HG02763 (cell line): ENCODE data around the gene POU2AF2.

ENCODE experiments used
- ATAC-seq: cut with Tn5 transposase; IDR thresholded peaks from one replicate; pipeline ENCODE4 v1.9.1; 2021; ENCODE audit warnings: mild to moderate bottlenecking, moderate library complexity; ENCODE audit not compliant: unreplicated experiment

Gene POU2AF2

DNA sequence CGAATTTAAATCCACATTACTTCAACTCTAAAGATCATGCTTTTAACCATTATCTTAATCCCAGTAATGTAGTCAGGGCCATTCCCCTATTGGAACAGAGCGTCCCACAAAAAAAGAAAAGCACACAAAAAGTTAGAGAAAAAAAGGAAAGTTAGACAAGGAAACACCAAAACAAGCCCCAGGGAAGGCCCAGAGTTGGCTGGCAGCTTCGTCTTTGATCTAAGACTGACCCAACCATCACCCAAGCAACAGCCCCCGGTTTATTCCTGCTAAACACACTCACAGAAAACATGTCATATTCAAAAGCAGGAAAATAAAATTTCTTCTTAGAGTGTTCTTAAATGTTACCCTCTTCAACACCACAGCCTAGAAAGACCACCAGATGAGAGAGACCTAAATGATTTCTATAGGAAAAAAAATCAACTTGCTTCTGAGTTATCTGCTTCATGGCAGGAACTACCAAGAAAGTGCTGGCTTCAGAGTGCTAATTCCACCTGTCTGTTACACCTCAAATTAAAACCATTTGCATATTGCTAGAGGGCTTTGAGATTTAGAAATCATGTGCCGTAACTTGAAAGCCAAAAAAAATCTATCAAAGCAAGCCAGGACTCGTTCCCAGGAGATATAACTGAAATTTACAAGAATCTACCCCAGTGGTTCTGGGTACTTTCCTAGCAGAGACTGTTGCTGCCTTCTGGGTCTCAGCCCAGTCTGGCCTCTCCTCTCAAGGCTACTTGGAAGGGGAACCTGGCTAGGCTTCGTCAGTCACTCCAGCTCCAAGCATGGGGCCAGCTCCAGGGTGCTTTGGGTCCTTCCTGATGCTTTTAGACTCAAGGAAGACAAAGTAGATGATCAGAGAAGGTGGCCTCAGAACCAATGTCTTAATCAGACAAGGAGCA lies 84.0 kb downstream of the POU2AF2 start:
- no peak for ATAC-seq

- ATAC-seq: no peak
Measured at GRCh38 chr11:111330234-111330893, 84.8 kb downstream of the POU2AF2 start.

DNA sequence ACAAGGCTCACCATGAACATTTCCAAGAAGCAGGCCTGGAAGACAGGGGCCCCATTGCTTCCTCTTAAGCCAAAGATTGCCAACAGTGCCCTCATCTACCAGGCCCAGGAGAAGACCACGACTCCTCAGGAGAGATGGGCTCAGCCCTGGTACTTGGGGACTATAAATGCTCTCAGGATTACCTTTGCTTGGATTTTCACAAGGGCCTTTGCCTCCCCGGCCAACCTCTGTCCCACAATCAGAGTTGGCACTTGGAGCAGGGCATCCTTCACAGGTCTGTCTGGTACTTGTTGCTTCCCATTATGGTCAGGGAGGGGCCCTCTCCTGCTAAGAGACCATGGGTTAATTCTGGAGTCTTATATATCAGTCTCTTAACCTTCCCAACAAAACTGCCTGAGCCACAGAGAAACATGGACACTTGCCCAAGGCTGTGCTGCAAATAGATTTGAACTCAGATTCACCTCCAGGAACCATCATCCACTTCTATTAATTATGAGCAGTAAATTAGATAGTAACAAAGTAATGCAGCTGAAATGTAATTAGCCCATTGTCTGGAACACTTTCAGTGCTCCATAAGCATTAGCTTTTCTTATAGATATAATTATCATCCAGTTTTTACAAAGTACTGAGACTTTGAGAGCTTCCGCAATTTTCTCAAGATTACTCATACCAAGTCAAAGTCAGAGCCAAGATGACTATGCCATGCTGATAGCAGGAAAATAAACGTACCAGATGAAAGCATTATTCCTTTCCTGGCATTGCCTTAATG lies 86.4 kb downstream of the POU2AF2 start:
- ATAC-seq: no peak

DNA sequence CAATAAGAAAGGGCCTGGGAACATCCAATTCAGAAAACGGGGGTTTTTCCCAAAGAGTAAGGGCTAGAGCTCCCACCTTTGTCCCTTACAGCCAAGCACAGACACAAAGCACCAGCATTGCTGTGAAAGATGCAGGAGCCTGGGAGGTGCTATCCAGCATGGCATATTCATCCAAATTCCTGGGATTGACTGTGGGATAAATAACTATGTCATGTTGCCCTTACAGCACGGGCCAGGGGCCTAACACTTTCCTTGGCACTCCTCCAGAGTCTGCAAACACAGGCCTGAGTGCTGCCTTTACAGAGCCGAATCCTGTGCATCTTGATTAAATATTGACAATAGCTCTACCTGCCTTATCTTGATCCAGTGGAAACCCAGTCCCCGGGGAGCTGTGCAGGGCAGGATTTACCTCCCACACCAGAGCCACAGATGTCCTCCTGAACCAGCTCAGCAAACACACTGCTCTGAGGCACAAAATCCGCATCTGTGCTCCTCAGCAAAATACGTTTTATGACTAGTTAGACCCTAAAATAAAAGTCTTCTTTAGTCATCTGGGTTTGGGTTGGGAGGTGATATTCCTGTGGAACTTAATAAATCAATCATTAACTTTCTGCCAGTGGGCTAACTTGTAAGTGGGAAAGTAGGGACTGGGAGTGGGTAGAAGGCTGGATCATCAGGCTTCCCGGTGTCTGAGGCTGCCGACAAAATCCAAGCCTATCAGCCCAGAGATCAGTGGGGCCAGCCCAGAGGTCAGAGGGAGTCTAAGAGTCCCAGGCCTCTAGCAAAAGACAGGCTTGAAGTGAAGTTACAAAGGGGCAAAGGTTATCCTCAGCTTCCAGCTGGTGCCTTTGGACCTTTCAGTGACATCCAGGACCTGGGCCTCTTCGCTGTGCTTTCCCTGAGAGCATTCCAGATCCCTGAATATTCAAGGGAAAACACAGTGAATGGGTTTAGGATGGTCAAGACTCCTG lies 89.3 kb downstream of the POU2AF2 start:
- no peak for ATAC-seq

GRCh38 chr11:111335549-111335948 lies 90.0 kb downstream of the POU2AF2 start:
- ATAC-seq: no peak
